A549 (cell line): ENCODE results near the gene BDH1. TPM values are rescaled to one million over a fixed set of nuclear protein-coding genes. Genes with fewer than 3 reads are reported as not detected.
A peak's percentile ranks its signal among the peaks of the same experiment; 100 is the strongest.

ENCODE experiments used
- ATAC-seq, 2 experiments: fragments of 200-7000 bp in 1 of 2; fragments of >200 bp in 1 of 2; cut with Nextera tagmentation in 1 of 2; cut with Tn5 transposase in 1 of 2; 3 replicates each; pipeline versions ENCODE4 v1.8.0 to v1.9.1; 2018 to 2020; ENCODE audit warnings: mild to moderate bottlenecking in 1 of 2, moderate library complexity in 1 of 2
- CTCF ChIA-PET: fragments of 300-600 bp; sonication (Branson Sonifier 250); formaldehyde crosslinking; extraction: SDS; loops from one replicate; lab custom pipeline; 2021; ENCODE audit warnings: antibody characterized with exemption, inconsistent platforms; lab: Yijun Ruan, JAX
- POLR2A ChIA-PET: fragments of 350-600 bp; formaldehyde crosslinking; extraction: SDS; loops from one replicate; lab custom pipeline; 2021; ENCODE audit warnings: antibody characterized with exemption, inconsistent platforms; lab: Yijun Ruan, JAX
- DNase-seq, 2 experiments: peaks; one replicate each; pipeline versions ENCODE4 v3.0.0 to v3.0.0-alpha.2; 2011 to 2016; ENCODE audit warnings: low read depth in 1 of 2, low spot score in 1 of 2
- FAIRE-seq: peaks from 2 replicates; lab custom pipeline; 2011; peaks lifted over from hg19 to GRCh38; lab: Jason Lieb, UNC
- H3K27ac ChIP-seq, 2 experiments: fragments of >200 bp; sonication (Bioruptor Twin); formaldehyde crosslinking; 3 replicates each; pipeline ENCODE4 v1.5.1; 2016 to 2017
- H3K4me1 ChIP-seq: fragments of >200 bp; sonication (Bioruptor Twin); formaldehyde crosslinking; 3 replicates; pipeline ENCODE4 v1.6.1; 2016
- H3K4me2 ChIP-seq: fragments of >200 bp; sonication (Bioruptor Twin); formaldehyde crosslinking; 3 replicates; pipeline ENCODE4 v1.6.1; 2016
- H3K4me3 ChIP-seq: fragments of >200 bp; sonication (Bioruptor Twin); formaldehyde crosslinking; 3 replicates; pipeline ENCODE4 v1.5.1; 2016
- H3K9me3 ChIP-seq: fragments of >200 bp; sonication (Bioruptor Twin); formaldehyde crosslinking; 3 replicates; pipeline ENCODE4 v1.6.1; 2016
- BCL3 ChIP-seq: fragments of >200 bp; sonication (Bioruptor Twin); formaldehyde crosslinking; IDR thresholded peaks from 3 replicates; pipeline ENCODE4 v1.6.1; 2016
- CBX8 ChIP-seq: fragments of 200-600 bp; sonication (generic); IDR thresholded peaks from 2 replicates; pipeline ENCODE4 v1.6.1; 2016
- CHD2 ChIP-seq: fragments of 150-350 bp; IDR thresholded peaks from 2 replicates; pipeline ENCODE4 v1.6.1; 2014; ENCODE audit warnings: low read length; ENCODE audit not compliant: partially characterized antibody
- EHF ChIP-seq: fragments of 250-450 bp; sonication (Bioruptor Pico); IDR thresholded peaks from 2 replicates; pipeline ENCODE4 v1.5.0; 2020; ENCODE audit warnings: mild to moderate bottlenecking
- EHMT2 ChIP-seq: fragments of 200-600 bp; sonication (generic); IDR thresholded peaks from 2 replicates; pipeline ENCODE4 v1.6.1; 2016; ENCODE audit warnings: antibody characterized with exemption, low read depth, mild to moderate bottlenecking, moderate library complexity
- ESRRA ChIP-seq: fragments of 150-350 bp; IDR thresholded peaks from 2 replicates; pipeline ENCODE4 v1.6.1; 2014; ENCODE audit warnings: mild to moderate bottlenecking, low read length, borderline replicate concordance
- FOSB ChIP-seq: fragments of 250-450 bp; sonication (Bioruptor Pico); IDR thresholded peaks from 2 replicates; pipeline ENCODE4 v1.5.0; 2020; ENCODE audit warnings: mild to moderate bottlenecking, moderate library complexity
- FOXS1 ChIP-seq: fragments of 250-450 bp; sonication (Bioruptor Pico); IDR thresholded peaks from 2 replicates; pipeline ENCODE4 v1.5.0; 2020; ENCODE audit warnings: mild to moderate bottlenecking, moderate library complexity
- GATA3 ChIP-seq: IDR thresholded peaks from 2 replicates; pipeline ENCODE4 v1.6.1; 2012; ENCODE audit warnings: borderline replicate concordance
- HDAC2 ChIP-seq: fragments of 200-600 bp; sonication (generic); IDR thresholded peaks from 2 replicates; pipeline ENCODE4 v1.6.1; 2016
- HMGXB4 ChIP-seq: fragments of 250-450 bp; sonication (Bioruptor Pico); IDR thresholded peaks from 2 replicates; pipeline ENCODE4 v1.5.0; 2021; ENCODE audit warnings: mild to moderate bottlenecking, moderate library complexity, borderline replicate concordance
- HOXA7 ChIP-seq: fragments of 250-450 bp; sonication (Bioruptor Pico); IDR thresholded peaks from 2 replicates; pipeline ENCODE4 v1.5.0; 2020; ENCODE audit warnings: mild to moderate bottlenecking, moderate library complexity
- HOXB5 ChIP-seq: fragments of 250-450 bp; sonication (Bioruptor Pico); IDR thresholded peaks from 2 replicates; pipeline ENCODE4 v1.5.0; 2020; ENCODE audit warnings: mild to moderate bottlenecking, moderate library complexity
- JUN ChIP-seq, 2 experiments: fragments of >200 bp; sonication (Bioruptor Twin); formaldehyde crosslinking; IDR thresholded peaks; 2 replicates in 1 of 2; 3 replicates in 1 of 2; pipeline ENCODE4 v1.6.1; 2016 to 2017
- JUNB ChIP-seq: fragments of >200 bp; sonication (Bioruptor Twin); formaldehyde crosslinking; IDR thresholded peaks from 2 replicates; pipeline ENCODE4 v1.6.1; 2016
- KDM1A ChIP-seq: fragments of 200-600 bp; sonication (generic); IDR thresholded peaks from 2 replicates; pipeline ENCODE4 v1.6.1; 2016; ENCODE audit warnings: low read depth, mild to moderate bottlenecking
- KDM5A ChIP-seq: fragments of 200-600 bp; sonication (generic); IDR thresholded peaks from 2 replicates; pipeline ENCODE4 v1.6.1; 2016; ENCODE audit warnings: antibody characterized with exemption, mild to moderate bottlenecking
- NFE2L2 ChIP-seq: fragments of 150-350 bp; conservative IDR thresholded peaks from 2 replicates; pipeline ENCODE4 v1.6.1; 2014; ENCODE audit warnings: low read length
- NPAS2 ChIP-seq: fragments of 250-450 bp; sonication (Bioruptor Pico); IDR thresholded peaks from 2 replicates; pipeline ENCODE4 v1.8.0; 2022; ENCODE audit warnings: mild to moderate bottlenecking, moderate library complexity, borderline replicate concordance
- POLR2A ChIP-seq: IDR thresholded peaks from 2 replicates; pipeline ENCODE4 v1.6.1; 2012; ENCODE audit warnings: mild to moderate bottlenecking, low read length
- RARB ChIP-seq: fragments of 250-450 bp; sonication (Bioruptor Pico); IDR thresholded peaks from 2 replicates; pipeline ENCODE4 v1.8.0; 2021; ENCODE audit warnings: mild to moderate bottlenecking, moderate library complexity
- RNF2 ChIP-seq: fragments of 200-600 bp; sonication (generic); IDR thresholded peaks from 2 replicates; pipeline ENCODE4 v1.6.1; 2016; ENCODE audit warnings: low read depth, mild to moderate bottlenecking, antibody characterized with exemption, moderate library complexity, borderline replicate concordance
- SMC3 ChIP-seq: fragments of >200 bp; sonication (Bioruptor Twin); formaldehyde crosslinking; IDR thresholded peaks from 3 replicates; pipeline ENCODE4 v1.6.1; 2018; ENCODE audit warnings: inconsistent platforms
- SREBF2 ChIP-seq: fragments of 450-650 bp; IDR thresholded peaks from 2 replicates; pipeline ENCODE4 v1.6.1; 2014; ENCODE audit warnings: mild to moderate bottlenecking, moderate library complexity
- TFCP2L1 ChIP-seq: fragments of 250-450 bp; sonication (Bioruptor Pico); IDR thresholded peaks from 2 replicates; pipeline ENCODE4 v1.5.0; 2021; ENCODE audit warnings: mild to moderate bottlenecking
- ZC3H11A ChIP-seq: fragments of 450-650 bp; IDR thresholded peaks from 2 replicates; pipeline ENCODE4 v1.6.1; 2014; ENCODE audit warnings: antibody characterized with exemption, mild to moderate bottlenecking
- ZFP36 ChIP-seq: fragments of 450-650 bp; IDR thresholded peaks from 2 replicates; pipeline ENCODE4 v1.6.1; 2014; ENCODE audit warnings: borderline replicate concordance; ENCODE audit not compliant: partially characterized antibody
- ZSCAN20 ChIP-seq: fragments of 250-450 bp; sonication (Bioruptor Pico); IDR thresholded peaks from 2 replicates; pipeline ENCODE4 v1.8.0; 2022; ENCODE audit warnings: mild to moderate bottlenecking, moderate library complexity
- WGBS: methylation state at CpG from one replicate; pipeline ENCODE4 v1.1.6; 2017; ENCODE audit errors: missing lambda C conversion rate; 5-methylcytosine and 5-hydroxymethylcytosine counted together
- polyA plus RNA-seq, 4 experiments: library from polyadenylated mRNA; depleted of rRNA in 3 of 4; stranded (reverse); fragments of >200 nt; fragmentation: RNase III in 1 of 4; extraction: RNeasy Plus Mini Kit Qiagen cat#74134 plus additional on column Dnase treatment in 1 of 4; gene quantifications; 2 replicates in 3 of 4; 3 replicates in 1 of 4; pipeline ENCODE4 v1.2.3, GENCODE V29; 2011 to 2017

BDH1 gene
- polyA plus RNA-seq, 2 of the 4 experiments (the other 2 are of a cell fraction): 3.1 to 4.6 TPM

GRCh38 chr3:197514786-197515355 lies 40.9 kb downstream of the BDH1 start:
- no peak for TF ChIP-seq CBX8
- TF ChIP-seq ZFP36: no peak
- TF ChIP-seq ESRRA: no peak
- no peak for TF ChIP-seq KDM1A
- TF ChIP-seq NPAS2 (CRISPR knock-in tag): no peak
- no peak for TF ChIP-seq JUN (IDR thresholded peaks at IDR 0.05)
- TF ChIP-seq SMC3: no peak
- TF ChIP-seq HMGXB4 (CRISPR knock-in tag): no peak
- no peak for TF ChIP-seq JUNB
- TF ChIP-seq EHMT2: no peak
- no peak for TF ChIP-seq RARB (CRISPR knock-in tag)
- TF ChIP-seq POLR2A: no peak
- TF ChIP-seq, all 56 proteins: peak for 0
- no peak overlapping the region for H3K4me2 ChIP-seq
- 72% methylated on average over 10 of the region's 10 CpGs for WGBS
- H3K4me1 ChIP-seq: peaks cover 39% of the 10 kb centered on the region
- peak overlapping the region; percentile 24 to 92; a peak in 4 of 6 replicates for H3K27ac ChIP-seq
- POLR2A ChIA-PET: no interaction called here
- ATAC-seq (no peak), FAIRE-seq (no peak), DNase-seq (no peak)
- no peaks in the 10 kb centered on the region for H3K9me3 ChIP-seq
- CTCF ChIA-PET: interaction anchor here (0.8 to 1.6 kb wide), 5 partner anchors 10 to 290 kb away, joined by 3 to 9 read pairs (median 3); no protein-coding TSS in a partner anchor
- H3K4me3 ChIP-seq: no peak overlapping the region

- FAIRE-seq: no peak
- Histone ChIP-seq H3K4me3 (no peak overlapping the region), H3K4me2 (no peak overlapping the region), H3K4me1 (peaks cover 37% of the 10 kb centered on the region), H3K27ac (peak overlapping the region in 1 of 2 experiments; percentile 92; a peak in 4 of 6 replicates), H3K9me3 (no peaks in the 10 kb centered on the region)
- CTCF ChIA-PET: interaction anchor here (0.9 to 1.6 kb wide), 8 partner anchors 11 to 258 kb away, joined by 3 to 9 read pairs (median 4); no protein-coding TSS in a partner anchor
- 83% methylated on average over 11 of the region's 18 CpGs for WGBS
- DNase-seq: no peak
- ATAC-seq: no peak
- no peak for TF ChIP-seq POLR2A
- TF ChIP-seq CHD2: no peak
- TF ChIP-seq FOSB: no peak
- TF ChIP-seq TFCP2L1 (CRISPR knock-in tag): no peak
- POLR2A ChIA-PET: no interaction called here
Measured at GRCh38 chr3:197513953-197514785, 41.6 kb downstream of the BDH1 start.

GRCh38 chr3:197512691-197513571 lies 42.8 kb downstream of the BDH1 start:
- DNase-seq: no peak
- H3K4me1 ChIP-seq: peaks cover 31% of the 10 kb centered on the region
- H3K4me2 ChIP-seq: no peak overlapping the region
- 81% methylated on average over 7 of the region's 19 CpGs for WGBS
- CTCF ChIA-PET: interaction anchor here (0.7 to 1.5 kb wide), 6 partner anchors 11 to 256 kb away, joined by 3 to 4 read pairs (median 3); no protein-coding TSS in a partner anchor
- H3K27ac ChIP-seq: peak overlapping the region in 1 of 2 experiments; percentile 58; a peak in 3 of 6 replicates
- no peak for FAIRE-seq
- TF ChIP-seq FOXS1 (no peak), EHF (CRISPR knock-in tag) (no peak), KDM5A (no peak), BCL3 (no peak), NFE2L2 (no peak), HDAC2 (no peak), HOXA7 (CRISPR knock-in tag) (no peak), JUN (IDR thresholded peaks at IDR 0.05) (no peak), ZC3H11A (no peak), CBX8 (no peak), POLR2A (no peak), HOXB5 (no peak), RARB (CRISPR knock-in tag) (no peak), RNF2 (no peak), NPAS2 (CRISPR knock-in tag) (no peak), CHD2 (no peak), ZSCAN20 (CRISPR knock-in tag) (no peak), GATA3 (no peak), SREBF2 (no peak)
- TF ChIP-seq, all 56 proteins: peak for 0
- no peak for ATAC-seq
- POLR2A ChIA-PET: no interaction called here
- Histone ChIP-seq H3K4me3 (no peak overlapping the region), H3K9me3 (no peaks in the 10 kb centered on the region)
